Measurements from ENCODE around the gene VWA5B2. TPM values are rescaled to one million over a fixed set of nuclear protein-coding genes. Genes with fewer than 3 reads are reported as not detected.
A peak's percentile ranks its signal among the peaks of the same experiment; 100 is the strongest.

VWA5B2 gene
- total and polyA plus RNA-seq, 4 donors = 0.12 to 1.7 (median 0.86) TPM

DNA sequence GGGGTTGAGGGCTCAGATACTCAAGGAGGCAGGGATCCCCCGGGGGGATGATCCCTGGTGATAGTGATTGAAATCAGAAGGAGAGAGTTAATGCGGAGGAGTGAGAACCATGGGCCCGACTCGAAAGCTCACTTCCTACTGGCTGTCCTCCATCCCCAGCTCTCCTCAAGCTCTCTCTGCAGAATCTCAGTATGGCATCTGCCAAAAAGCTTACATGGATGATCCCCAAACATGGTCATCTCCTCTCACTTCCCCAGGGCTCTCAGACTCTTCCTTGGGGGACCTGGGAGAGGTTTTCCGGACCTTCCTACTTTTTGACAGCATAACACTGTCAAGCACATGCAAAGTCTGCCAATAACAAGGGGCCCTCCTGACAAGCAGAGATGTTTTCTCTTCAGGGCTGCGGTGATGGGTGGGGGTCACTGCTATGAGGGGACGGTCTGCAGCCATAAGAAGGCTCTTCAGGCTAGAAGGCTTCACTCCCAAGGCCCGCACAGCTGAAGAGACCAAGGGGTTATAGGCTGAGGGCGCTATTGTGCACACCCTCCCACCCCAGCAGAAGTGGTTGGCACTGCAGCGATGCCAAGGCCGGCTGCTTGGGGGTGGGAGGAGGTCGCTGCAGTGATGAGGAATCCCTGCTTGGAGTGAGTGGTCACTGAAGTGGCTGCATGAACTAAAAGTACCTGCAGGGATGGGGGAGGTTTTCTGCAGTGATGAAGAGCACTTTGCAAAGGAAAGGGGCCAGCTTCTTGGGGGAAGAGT is 828 bp upstream of the VWA5B2 start:
- Histone ChIP-seq H3K9me3 (ENCODE audit: control insufficient read depth in 4 of 4, insufficient read depth in 3 of 4, low read length in 3 of 4) (peaks cover 0 to 2% (median 0%) of the 10 kb centered on the region in 4 donors), H3K27ac (ENCODE audit: low read depth in 1 of 2, low read length in 1 of 2) (no peak overlapping the region), H3K4me1 (ENCODE audit: control insufficient read depth in 5 of 5, insufficient read depth in 5 of 5, low read length in 5 of 5) (peaks cover 0 to 11% (median 6%) of the 10 kb centered on the region in 5 donors), H3K36me3 (ENCODE audit: control insufficient read depth in 4 of 4, insufficient read depth in 4 of 4, low read length in 4 of 4) (no peaks in the 10 kb centered on the region), H3K4me3 (no peak overlapping the region), H3K27me3 (ENCODE audit: control insufficient read depth in 3 of 3, insufficient read depth in 3 of 3, low read length in 2 of 3) (peaks cover 0 to 39% (median 33%) of the 10 kb centered on the region in 3 donors), H3K9ac (ENCODE audit: insufficient read depth in 1 of 2, low read length in 2 of 2) (no peak overlapping the region)
- ATAC-seq (ENCODE audit: insufficient read depth, low FRiP score) (no peak), DNase-seq (no peak)
- TF ChIP-seq, protein P1, sequence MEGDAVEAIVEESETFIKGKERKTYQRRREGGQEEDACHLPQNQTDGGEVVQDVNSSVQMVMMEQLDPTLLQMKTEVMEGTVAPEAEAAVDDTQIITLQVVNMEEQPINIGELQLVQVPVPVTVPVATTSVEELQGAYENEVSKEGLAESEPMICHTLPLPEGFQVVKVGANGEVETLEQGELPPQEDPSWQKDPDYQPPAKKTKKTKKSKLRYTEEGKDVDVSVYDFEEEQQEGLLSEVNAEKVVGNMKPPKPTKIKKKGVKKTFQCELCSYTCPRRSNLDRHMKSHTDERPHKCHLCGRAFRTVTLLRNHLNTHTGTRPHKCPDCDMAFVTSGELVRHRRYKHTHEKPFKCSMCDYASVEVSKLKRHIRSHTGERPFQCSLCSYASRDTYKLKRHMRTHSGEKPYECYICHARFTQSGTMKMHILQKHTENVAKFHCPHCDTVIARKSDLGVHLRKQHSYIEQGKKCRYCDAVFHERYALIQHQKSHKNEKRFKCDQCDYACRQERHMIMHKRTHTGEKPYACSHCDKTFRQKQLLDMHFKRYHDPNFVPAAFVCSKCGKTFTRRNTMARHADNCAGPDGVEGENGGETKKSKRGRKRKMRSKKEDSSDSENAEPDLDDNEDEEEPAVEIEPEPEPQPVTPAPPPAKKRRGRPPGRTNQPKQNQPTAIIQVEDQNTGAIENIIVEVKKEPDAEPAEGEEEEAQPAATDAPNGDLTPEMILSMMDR (IDR thresholded peaks at IDR 0.05; ENCODE audit: control extremely low read depth, extremely low read depth) = no peak
- 38 to 40% methylated on average over 12 of the region's 12 CpGs for WGBS, 2 donors

DNA sequence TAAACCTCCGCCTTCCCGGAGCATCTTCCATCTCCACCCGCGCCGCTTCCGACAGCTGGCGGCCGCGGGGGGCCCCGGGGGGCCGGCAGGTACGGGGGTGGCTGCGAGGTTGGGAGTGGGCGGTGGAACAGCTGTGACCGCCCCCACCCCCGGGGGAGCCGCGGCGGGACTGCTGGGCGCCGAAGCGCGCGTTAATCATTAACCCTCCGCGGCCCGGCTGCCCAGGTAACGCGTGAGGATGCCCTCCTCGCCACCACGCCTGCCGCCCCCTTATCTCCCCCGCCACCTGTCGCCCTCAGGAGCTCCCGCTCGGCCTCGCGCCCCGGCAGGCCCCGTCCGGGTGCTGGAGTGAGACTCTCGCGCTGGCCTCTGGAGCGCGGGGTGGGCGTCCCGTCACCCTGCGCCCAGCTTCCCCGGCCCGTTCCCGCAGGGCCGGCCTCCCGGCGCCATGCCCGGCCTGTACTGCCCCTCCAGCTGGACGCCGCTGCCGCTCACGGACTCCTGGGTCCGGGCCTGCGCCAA is 757 bp downstream of the VWA5B2 start:
- no peak for DNase-seq
- H3K9ac ChIP-seq (ENCODE audit: insufficient read depth in 1 of 2, low read length in 2 of 2) = no peak overlapping the region
- H3K9me3 ChIP-seq (ENCODE audit: control insufficient read depth in 4 of 4, insufficient read depth in 3 of 4, low read length in 3 of 4) = peaks cover 0 to 2% (median 0%) of the 10 kb centered on the region in 4 donors
- H3K4me3 ChIP-seq = peak overlapping the region; percentile 7
- H3K4me1 ChIP-seq (ENCODE audit: control insufficient read depth in 5 of 5, insufficient read depth in 5 of 5, low read length in 5 of 5) = peaks cover 0 to 11% (median 6%) of the 10 kb centered on the region in 5 donors
- 1% methylated on average over 41 to 61 of the region's 61 CpGs for WGBS, 2 donors
- peaks cover 0 to 39% (median 33%) of the 10 kb centered on the region in 3 donors for H3K27me3 ChIP-seq (ENCODE audit: control insufficient read depth in 3 of 3, insufficient read depth in 3 of 3, low read length in 2 of 3)
- no peak for ATAC-seq (ENCODE audit: insufficient read depth, low FRiP score)
- H3K36me3 ChIP-seq (ENCODE audit: control insufficient read depth in 4 of 4, insufficient read depth in 4 of 4, low read length in 4 of 4) = no peaks in the 10 kb centered on the region
- TF ChIP-seq, protein P1 (IDR thresholded peaks at IDR 0.05; ENCODE audit: control extremely low read depth, extremely low read depth) = no peak
- no peak overlapping the region for H3K27ac ChIP-seq (ENCODE audit: low read depth in 1 of 2, low read length in 1 of 2)

DNA sequence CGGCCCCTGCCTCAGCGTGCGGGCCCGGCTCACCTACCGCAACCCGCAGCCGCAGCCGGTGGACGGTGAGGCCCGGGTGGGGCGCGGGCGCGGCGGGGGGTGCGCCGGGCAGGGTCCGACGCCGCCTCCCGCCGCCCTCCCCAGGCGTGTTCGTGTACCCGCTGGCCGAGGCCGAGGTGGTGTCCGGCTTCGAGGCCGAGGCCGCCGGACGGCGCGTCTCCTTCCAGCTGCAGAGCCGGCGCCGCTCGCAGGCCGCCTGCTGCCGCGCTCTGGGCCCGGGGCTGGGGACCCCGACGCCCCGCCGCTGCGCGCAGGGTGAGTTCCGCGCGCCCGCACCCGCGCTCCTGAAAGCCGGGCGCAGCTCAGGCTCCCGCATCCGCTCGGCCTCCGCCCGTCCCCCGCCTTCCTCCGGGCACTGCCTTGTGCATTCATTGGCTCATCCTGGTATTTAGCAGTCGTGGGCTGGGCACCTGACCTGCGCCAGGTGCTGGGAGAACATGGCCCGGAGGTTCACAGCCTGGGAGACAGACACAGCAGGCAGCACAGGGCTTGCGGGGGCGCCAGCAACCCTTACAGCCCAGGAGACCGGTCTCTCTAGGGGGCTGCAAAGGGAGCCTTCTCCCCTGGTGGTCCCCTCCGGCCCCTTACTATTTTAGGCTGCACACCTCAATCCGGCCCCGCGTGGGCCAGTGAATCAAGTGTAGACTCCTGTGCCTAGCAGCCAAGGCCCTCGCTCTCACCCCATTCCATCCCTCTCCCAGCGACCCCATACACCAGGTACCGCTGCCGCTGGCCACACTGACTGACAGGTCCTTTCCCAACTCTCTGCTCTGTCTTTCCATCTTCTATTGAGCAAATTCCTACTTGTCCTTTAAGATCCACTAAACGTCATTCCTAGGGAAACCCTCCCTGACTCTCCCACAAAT is 1.5 kb downstream of the VWA5B2 start:
- ATAC-seq (ENCODE audit: insufficient read depth, low FRiP score) (no peak), DNase-seq (no peak)
- H3K4me3 ChIP-seq = peak overlapping the region; percentile 7
- no peaks in the 10 kb centered on the region for H3K36me3 ChIP-seq (ENCODE audit: control insufficient read depth in 4 of 4, insufficient read depth in 4 of 4, low read length in 4 of 4)
- H3K27me3 ChIP-seq (ENCODE audit: control insufficient read depth in 3 of 3, insufficient read depth in 3 of 3, low read length in 2 of 3) = peaks cover 0 to 39% (median 33%) of the 10 kb centered on the region in 3 donors
- H3K9me3 ChIP-seq (ENCODE audit: control insufficient read depth in 4 of 4, insufficient read depth in 3 of 4, low read length in 3 of 4) = peaks cover 0 to 2% (median 0%) of the 10 kb centered on the region in 4 donors
- H3K27ac ChIP-seq (ENCODE audit: low read depth in 1 of 2, low read length in 1 of 2) = no peak overlapping the region
- H3K9ac ChIP-seq (ENCODE audit: insufficient read depth in 1 of 2, low read length in 2 of 2) = no peak overlapping the region
- TF ChIP-seq, protein P1 (IDR thresholded peaks at IDR 0.05; ENCODE audit: control extremely low read depth, extremely low read depth) = no peak
- H3K4me1 ChIP-seq (ENCODE audit: control insufficient read depth in 5 of 5, insufficient read depth in 5 of 5, low read length in 5 of 5) = peaks cover 0 to 11% (median 6%) of the 10 kb centered on the region in 5 donors
- 6% methylated on average over 60 to 79 of the region's 79 CpGs for WGBS, 2 donors

All from lung (tissue), 12 donors.